Body of pancreas (tissue), 4 donors: ENCODE data around the gene ROR1. TPM values are rescaled to one million over a fixed set of nuclear protein-coding genes. Genes with fewer than 3 reads are reported as not detected.

ENCODE experiments used
- ATAC-seq: fragments of 150-250 bp; one replicate; pipeline ENCODE4 v1.9.1; 2016
- DNase-seq, 4 donors: peaks; one replicate each; pipeline ENCODE4 v3.0.0-alpha.2; 2019
- H3K27ac ChIP-seq, 4 donors: fragments of 200-600 bp; sonication (generic); 1 replicate in 3 of 4; 2 replicates in 1 of 4; pipeline versions ENCODE4 v1.5.1 to v1.6.1; 2016 to 2019; ENCODE audit warnings: mild to moderate bottlenecking in 1 of 4, mixed read lengths in 1 of 4, moderate library complexity in 1 of 4
- H3K27me3 ChIP-seq, 2 donors: fragments of 200-600 bp; sonication (generic); one replicate each; pipeline ENCODE4 v1.6.0; 2016; ENCODE audit warnings: mild to moderate bottlenecking in 1 of 2
- H3K36me3 ChIP-seq, 2 donors: fragments of 200-600 bp; sonication (generic); replicated peaks in 1 of 2; 2 replicates each; pipeline ENCODE4 v1.5.1; 2016; ENCODE audit warnings: low read depth in 2 of 2; ENCODE audit not compliant: insufficient read depth in 1 of 2
- H3K4me1 ChIP-seq: fragments of 200-600 bp; sonication (generic); one replicate; pipeline ENCODE4 v1.6.0; 2016
- H3K4me3 ChIP-seq, 2 donors: fragments of 200-600 bp; sonication (generic); 1 replicate in 1 of 2; 2 replicates in 1 of 2; pipeline ENCODE4 v1.5.1; 2016 to 2019
- H3K9me3 ChIP-seq, 3 donors: fragments of 200-600 bp; sonication (generic); 1 replicate in 2 of 3; 2 replicates in 1 of 3; pipeline ENCODE4 v1.5.1; 2016
- POLR2A ChIP-seq, 3 donors: fragments of 450-650 bp; IDR thresholded peaks; one replicate each; pipeline ENCODE4 v1.6.1; 2016; ENCODE audit warnings: antibody characterized with exemption in 3 of 3, mild to moderate bottlenecking in 2 of 3
- WGBS, 2 donors: methylation state at CpG; one replicate each; pipeline ENCODE4 v1.1.5; 2017; 5-methylcytosine and 5-hydroxymethylcytosine counted together
- intact Hi-C: fragments of 100-400 bp; cut with DNase I; formaldehyde crosslinking; loops from one replicate; pipeline ENCODE4 v1.15.1; 2023
- total RNA-seq, 2 donors: library from RNA; depleted of rRNA; stranded (reverse); fragments of >200 nt; gene quantifications; one replicate each; pipeline ENCODE4 v1.1.0, GENCODE V29; 2016
- TF ChIP-seq, protein P1 (sequence below), 7 experiments: fragments of 450-650 bp in 4 of 7; fragments of 200-600 bp in 3 of 7; sonication (generic) in 3 of 7; IDR thresholded peaks; one replicate each; pipeline ENCODE4 v1.5.1; 2016 to 2019; ENCODE audit warnings: antibody characterized with exemption in 7 of 7

Gene ROR1
- total RNA-seq, 2 donors from 2014 or later = 26.7 to 56.0 TPM

DNA sequence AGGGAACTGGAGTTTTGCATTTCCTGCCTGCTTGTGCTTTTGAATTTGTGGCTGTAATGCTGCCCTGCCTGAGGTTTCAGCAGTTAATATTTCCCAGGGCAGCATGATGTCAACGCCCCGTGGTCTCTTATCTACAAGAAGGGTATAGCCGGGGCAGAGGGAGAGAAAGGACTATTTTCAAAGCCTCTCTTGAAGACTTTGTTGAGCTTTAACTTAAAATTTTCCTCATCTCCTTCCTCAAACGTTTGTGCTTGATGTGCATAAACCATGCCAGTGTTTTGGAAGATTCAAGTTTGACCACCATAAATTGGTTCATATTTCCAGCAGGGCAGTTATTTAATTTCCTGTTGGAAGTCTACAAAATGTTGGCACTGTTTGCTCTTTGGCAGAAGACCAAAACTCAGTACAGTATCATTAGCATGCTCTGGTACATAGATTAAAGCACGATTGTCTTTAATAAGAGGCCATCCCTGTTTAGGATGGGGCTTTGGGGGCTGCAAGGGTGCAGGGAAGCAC lies 43.4 kb downstream of the ROR1 start:
- Histone ChIP-seq H3K4me3 (no peak overlapping the region), H3K27ac (peak overlapping the region; percentile 18 to 60 (median 36)), H3K36me3 (no peaks in the 10 kb centered on the region), H3K4me1 (peaks cover 34% of the 10 kb centered on the region), H3K27me3 (no peaks in the 10 kb centered on the region), H3K9me3 (no peaks in the 10 kb centered on the region)
- ATAC-seq (peak; percentile 77), DNase-seq (peak; percentile 39 to 76 (median 53))
- WGBS, 2 donors = 6 to 12% methylated on average over 5 of the region's 5 CpGs
- no peak for TF ChIP-seq POLR2A (IDR thresholded peaks at IDR 0.05)
- TF ChIP-seq, protein P1, sequence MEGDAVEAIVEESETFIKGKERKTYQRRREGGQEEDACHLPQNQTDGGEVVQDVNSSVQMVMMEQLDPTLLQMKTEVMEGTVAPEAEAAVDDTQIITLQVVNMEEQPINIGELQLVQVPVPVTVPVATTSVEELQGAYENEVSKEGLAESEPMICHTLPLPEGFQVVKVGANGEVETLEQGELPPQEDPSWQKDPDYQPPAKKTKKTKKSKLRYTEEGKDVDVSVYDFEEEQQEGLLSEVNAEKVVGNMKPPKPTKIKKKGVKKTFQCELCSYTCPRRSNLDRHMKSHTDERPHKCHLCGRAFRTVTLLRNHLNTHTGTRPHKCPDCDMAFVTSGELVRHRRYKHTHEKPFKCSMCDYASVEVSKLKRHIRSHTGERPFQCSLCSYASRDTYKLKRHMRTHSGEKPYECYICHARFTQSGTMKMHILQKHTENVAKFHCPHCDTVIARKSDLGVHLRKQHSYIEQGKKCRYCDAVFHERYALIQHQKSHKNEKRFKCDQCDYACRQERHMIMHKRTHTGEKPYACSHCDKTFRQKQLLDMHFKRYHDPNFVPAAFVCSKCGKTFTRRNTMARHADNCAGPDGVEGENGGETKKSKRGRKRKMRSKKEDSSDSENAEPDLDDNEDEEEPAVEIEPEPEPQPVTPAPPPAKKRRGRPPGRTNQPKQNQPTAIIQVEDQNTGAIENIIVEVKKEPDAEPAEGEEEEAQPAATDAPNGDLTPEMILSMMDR (IDR thresholded peaks at IDR 0.05) = no peak
- intact Hi-C loops = no loop called here

DNA sequence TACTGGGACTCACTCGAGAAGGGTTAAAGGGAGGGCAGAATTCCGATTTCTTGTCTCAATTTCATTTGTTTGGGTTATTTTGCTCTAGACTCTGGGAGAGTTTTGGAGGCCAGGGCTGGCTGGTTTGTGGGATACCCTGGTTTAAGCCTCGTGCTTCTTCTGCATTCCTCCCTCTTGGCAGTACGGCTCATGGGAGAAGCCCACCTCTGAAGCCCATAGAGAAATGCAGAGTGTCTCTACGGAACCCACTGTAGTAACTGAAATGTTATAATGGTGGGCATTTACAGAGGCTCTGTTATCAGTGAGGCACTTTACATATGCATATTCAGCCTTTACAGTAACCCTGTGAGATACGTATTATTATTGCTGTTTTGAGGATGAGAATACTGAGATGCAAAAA lies 43.9 kb downstream of the ROR1 start:
- Histone ChIP-seq H3K9me3 (no peaks in the 10 kb centered on the region), H3K4me1 (peaks cover 34% of the 10 kb centered on the region), H3K4me3 (no peak overlapping the region), H3K27ac (peak overlapping the region in 3 of 4 donors; percentile 28 to 60 (median 44)), H3K27me3 (no peaks in the 10 kb centered on the region), H3K36me3 (no peaks in the 10 kb centered on the region)
- WGBS, 2 donors = 69% methylated on average over 6 of the region's 6 CpGs
- intact Hi-C loops = no loop called here
- no peak for TF ChIP-seq POLR2A (IDR thresholded peaks at IDR 0.05)
- TF ChIP-seq, protein P1 (IDR thresholded peaks at IDR 0.05) = no peak
- DNase-seq (no peak), ATAC-seq (no peak)

DNA sequence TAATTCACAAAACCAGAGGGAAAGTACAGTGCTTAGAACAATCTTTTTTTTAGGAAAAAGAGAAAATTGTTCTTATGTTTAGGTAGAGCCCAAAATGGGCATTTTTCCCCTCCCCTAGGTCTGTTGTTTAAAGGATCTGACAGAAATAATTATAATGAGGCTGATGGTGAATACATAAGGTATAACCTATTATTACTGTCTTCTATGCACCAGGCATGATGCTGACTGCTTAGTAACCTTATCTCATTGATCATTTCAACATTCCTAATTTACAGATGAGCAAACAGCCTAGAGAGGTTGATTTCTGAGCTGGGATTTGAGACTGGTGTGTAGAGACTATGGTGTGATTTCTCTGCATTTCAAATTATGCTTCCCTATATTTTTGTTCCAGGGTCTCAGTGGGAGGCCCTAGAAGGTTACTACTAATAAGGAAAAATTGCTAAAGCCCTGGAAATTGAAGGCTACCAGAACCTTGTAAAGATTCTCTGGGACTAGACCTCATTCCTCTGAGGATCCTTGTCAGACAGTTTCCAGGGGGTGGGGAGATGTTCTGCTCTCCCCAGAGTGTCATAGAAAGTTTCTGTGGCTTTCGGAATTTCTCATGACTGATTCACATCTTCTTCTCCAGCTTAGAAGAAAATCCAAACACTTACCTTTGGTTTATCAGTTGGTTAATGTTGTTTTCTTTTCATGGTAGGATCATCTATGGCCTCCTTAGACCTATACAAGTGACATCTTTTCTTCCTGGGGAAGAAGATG lies 44.9 kb downstream of the ROR1 start:
- WGBS, 2 donors = 93 to 100% methylated on average over 1 of the region's 1 CpG
- Histone ChIP-seq H3K4me3 (no peak overlapping the region), H3K9me3 (no peaks in the 10 kb centered on the region), H3K27ac (no peak overlapping the region), H3K27me3 (no peaks in the 10 kb centered on the region), H3K4me1 (peaks cover 28% of the 10 kb centered on the region), H3K36me3 (no peaks in the 10 kb centered on the region)
- no peak for ATAC-seq
- intact Hi-C loops = no loop called here
- TF ChIP-seq, protein P1 (IDR thresholded peaks at IDR 0.05) = no peak
- TF ChIP-seq POLR2A (IDR thresholded peaks at IDR 0.05) = no peak
- no peak for DNase-seq

DNA sequence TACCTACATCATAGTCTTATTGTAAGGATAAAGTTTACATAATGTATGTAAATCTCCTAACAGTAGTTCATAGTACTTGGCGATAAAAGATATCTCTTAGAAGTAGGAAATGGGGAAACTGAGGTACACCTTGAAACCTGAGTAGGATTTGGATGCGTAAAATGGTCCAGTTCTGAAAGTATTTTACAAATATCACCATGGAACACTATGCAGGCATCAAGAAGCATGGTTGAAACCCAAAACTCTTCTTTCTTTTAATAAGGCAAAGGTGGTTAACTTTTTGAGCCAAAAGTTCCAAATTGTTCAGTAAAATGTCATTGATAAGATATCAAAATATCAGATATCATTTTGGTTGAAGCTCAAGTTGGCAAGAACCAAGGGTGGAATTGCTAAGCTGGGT lies 46.0 kb downstream of the ROR1 start:
- DNase-seq (no peak), ATAC-seq (no peak)
- H3K27me3 ChIP-seq = no peaks in the 10 kb centered on the region
- H3K4me1 ChIP-seq = peaks cover 24% of the 10 kb centered on the region
- H3K36me3 ChIP-seq = no peaks in the 10 kb centered on the region
- intact Hi-C loops = no loop called here
- no peaks in the 10 kb centered on the region for H3K9me3 ChIP-seq
- TF ChIP-seq, protein P1 (IDR thresholded peaks at IDR 0.05) = no peak
- TF ChIP-seq POLR2A (IDR thresholded peaks at IDR 0.05) = no peak
- H3K4me3 ChIP-seq = no peak overlapping the region
- 97 to 100% methylated on average over 2 of the region's 2 CpGs for WGBS, 2 donors
- no peak overlapping the region for H3K27ac ChIP-seq
